GM19372 (cell line): Measurements from ENCODE around the gene ADTRP.

ENCODE experiments used
- ATAC-seq: cut with Tn5 transposase; IDR thresholded peaks from one replicate; pipeline ENCODE4 v1.9.1; 2021; ENCODE audit warnings: mild to moderate bottlenecking, low read depth, moderate library complexity; ENCODE audit not compliant: unreplicated experiment

ADTRP gene

DNA sequence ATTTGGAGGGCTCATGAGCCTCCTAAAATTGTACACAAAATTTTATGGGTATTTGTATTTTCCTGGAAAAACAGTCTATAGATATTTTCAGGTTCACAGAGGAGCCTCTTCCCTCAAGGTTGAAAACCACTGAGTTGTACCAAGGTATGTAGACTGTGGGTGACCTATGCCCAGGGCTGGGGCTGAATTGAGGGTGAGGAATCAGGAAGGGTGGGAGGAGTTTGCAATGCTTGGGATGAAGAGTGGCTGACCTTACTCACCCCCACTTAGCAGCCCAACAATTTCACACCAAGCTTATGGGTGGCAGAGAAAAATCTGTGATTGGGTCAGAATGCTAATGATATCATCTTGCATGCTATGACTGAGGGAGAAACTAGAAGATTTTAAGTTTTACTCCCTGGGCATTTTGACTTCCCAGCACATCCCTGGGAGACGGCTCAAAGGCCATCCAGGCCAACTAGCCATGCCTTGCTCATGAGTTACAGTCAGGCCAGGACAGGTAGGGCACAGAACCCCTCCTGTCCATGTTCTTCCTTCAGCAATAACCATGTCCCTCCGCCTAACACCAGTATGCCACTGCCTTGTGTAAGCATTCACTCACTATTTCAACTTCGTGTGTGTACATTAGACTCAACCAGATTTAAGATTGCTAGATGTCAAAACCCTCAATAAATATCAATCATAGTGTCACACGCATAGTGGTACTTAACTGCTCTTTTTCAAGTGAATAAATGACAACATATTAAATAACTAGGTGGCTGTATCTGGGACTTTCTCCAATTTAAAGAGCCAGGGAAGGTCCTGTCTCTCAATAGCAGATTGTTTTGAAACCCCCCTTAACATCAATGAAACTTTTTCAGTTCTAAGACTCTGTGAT is 16.6 kb downstream of the ADTRP start:
- no peak for ATAC-seq

DNA sequence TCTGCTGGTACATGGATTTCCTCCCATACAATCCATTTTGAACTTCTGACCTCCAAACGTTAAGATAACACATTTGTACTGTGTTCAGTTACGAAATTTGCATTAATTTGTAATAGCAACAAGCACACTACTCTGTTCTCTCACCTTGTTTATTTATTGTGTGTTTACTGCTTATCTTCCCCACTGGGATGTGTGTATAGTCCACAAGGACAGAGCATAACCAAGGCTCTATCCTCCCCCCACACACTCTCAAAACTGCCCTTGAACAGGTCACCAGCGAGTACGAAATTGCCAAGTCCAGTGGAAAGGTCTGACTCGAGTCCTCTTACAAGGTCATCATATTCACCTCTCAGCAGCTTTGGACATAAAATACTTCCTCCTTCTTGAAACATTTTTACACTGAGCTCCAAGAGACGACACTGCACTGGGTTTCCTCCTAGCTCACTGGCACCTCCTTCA is 18.6 kb downstream of the ADTRP start:
- ATAC-seq = no peak

DNA sequence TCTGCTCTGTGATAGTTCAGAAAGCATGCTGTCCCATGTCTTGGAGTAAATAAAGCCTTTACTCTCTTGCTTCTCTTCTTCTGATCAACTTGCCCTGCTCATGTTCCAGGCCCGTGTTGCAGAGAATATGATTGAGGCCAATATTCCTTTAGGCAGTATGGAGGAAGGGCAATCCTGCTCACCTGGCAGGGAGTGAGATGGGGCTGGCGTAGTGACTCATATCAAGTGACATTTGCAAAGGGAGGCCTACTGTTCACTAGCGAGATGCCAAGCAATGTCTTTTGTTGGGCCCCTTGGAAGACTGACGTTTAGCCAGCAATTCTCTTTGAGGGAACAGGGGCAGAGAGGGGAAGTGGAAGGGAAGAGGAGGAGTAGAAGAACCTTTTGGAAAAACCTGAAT is 19.7 kb downstream of the ADTRP start:
- ATAC-seq = no peak

DNA sequence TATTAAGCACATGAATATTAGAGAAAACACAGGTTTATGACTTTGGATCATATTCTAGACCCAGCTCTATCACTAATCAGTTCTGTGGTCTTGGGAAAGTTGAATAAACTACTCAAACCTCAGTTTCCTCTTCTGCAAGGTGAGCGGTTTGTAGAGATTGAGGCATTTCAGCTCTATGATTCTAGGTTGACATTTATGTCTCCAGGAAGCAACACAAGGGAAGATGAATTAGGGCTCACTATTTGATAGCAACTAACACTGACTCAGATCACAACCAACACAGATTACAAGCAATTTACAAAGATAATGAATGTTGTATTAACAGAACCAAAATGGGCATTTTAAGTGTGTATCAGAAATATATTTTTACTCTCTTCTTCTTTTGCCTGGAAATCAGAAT is 21.9 kb downstream of the ADTRP start:
- ATAC-seq = no peak

GRCh38 chr6:11756292-11756691 is 22.3 kb downstream of the ADTRP start:
- ATAC-seq = no peak

DNA sequence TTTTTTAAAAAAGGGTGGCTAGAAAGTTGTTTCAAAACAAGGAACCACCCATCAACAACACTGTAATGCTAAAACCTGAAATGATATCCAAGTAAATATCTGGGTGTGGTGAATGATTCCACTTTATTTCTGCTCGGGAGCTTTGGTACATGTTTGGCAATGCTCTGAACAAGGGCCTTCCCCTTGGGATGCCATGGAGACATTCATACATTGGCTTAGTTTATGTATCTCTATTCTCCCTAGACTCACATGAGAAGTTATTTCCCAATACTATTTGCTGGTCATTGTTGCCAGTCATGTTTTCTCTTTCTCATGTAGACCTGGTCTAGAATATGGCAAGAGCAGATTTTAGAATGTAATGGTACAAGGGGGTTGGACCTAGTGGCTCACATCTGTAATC is 22.9 kb downstream of the ADTRP start:
- no peak for ATAC-seq

- ATAC-seq = no peak
These were observed 23.9 kb downstream of the ADTRP start for GRCh38 chr6:11754625-11755271.

GRCh38 chr6:11753798-11754197 is 24.8 kb downstream of the ADTRP start:
- no peak for ATAC-seq

DNA sequence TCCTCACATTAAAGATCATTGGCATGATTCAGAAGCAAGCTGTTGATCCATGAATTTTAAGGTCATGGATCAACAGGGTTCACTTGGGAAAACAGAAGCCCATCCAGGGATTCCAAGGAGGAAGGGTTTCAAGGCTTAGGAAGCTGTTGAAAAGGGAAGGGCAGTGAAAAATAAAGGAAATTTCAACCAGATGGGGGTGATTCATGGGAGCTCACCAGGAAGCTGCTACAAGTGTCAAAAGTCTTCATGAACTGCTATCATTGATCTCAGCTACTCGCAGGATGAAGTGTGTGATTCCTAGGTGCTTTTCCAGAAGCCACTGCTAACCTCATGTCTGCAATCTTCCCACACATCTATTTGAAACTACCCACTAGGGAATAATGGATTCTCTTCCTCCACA is 26.2 kb downstream of the ADTRP start:
- ATAC-seq = no peak

- ATAC-seq = no peak
These were observed 27.9 kb downstream of the ADTRP start for GRCh38 chr6:11750682-11751081.

- ATAC-seq = no peak
These were observed 29.9 kb downstream of the ADTRP start for GRCh38 chr6:11748591-11749210.

DNA sequence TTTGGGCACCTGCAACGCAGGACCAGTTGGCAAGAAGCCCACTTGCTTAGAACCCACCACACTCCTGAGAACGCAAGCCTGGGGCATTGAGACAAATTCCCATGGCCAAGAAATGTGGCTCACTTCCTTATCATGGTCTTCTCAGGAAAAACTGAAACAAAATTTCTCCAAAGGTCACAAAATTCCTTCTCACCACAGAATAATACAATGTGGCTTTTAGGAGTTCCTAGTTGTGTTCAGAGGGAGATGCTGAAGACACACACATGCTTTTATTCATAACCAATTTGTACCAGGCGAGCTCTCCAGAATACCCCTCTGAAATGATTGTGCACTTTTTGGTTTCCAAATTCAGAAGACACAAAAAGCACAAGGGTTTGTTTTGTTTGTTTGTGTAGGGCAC is 31.6 kb downstream of the ADTRP start:
- no peak for ATAC-seq

- no peak for ATAC-seq
These were observed 33.9 kb downstream of the ADTRP start for GRCh38 chr6:11744753-11745152.

- ATAC-seq = no peak
These were observed 34.5 kb downstream of the ADTRP start for GRCh38 chr6:11744101-11744500.

- no peak for ATAC-seq
These were observed 37.7 kb downstream of the ADTRP start for GRCh38 chr6:11740875-11741274.

DNA sequence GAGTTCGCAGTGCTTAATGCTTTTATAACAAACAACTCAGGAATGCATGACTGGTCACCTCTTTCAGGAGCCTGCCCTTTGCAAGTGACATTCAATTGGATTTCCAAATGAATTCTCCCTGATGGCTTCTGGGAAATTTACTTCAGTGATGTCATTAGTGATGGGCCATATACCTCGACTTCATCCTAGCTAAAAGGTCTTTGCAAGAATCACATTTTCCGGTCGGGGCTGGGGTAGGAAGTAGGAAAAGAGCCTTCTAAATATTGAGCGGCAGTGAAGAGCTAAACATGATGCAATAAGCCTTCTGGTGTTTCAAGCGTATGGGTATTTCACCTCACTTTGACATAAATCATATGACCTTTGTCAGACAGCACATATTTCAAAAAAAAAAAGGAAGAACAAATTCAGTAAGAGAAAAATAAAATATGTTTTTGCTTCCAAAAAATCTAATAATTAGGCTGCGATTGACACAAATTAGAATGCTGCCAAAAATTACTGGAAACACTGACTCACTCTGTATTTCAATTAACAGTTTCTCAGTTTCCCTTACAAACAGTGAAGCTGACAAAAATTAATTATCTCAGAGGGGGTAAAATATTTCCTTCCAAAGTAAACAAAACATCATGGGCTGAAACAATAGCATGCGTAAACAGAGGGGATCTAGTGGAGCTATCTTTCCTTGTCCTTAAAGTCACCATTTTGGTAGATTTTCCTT is 39.8 kb downstream of the ADTRP start:
- ATAC-seq = no peak

DNA sequence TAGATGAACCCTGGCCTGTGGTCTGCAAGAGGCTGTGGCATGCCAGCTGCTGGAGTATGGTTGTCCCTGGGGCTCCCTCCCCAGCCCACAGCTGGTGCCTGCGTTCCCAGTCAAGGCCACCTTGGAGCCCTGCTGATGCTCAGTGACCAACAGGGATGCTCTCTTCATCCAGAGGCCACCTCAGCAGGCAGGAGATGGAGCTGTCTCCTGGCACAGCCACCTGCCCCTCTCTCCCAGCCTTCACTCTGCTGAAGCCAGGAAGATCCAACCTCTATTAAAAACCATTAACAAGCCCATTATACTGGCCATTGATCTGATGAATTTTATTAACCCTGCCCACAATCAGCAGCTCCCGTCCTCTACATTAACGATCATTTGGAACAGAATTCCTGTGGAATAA is 40.4 kb downstream of the ADTRP start:
- no peak for ATAC-seq

GRCh38 chr6:11736601-11737000 is 42.0 kb downstream of the ADTRP start:
- ATAC-seq = no peak

GRCh38 chr6:11734861-11735613 is 43.6 kb downstream of the ADTRP start:
- no peak for ATAC-seq

DNA sequence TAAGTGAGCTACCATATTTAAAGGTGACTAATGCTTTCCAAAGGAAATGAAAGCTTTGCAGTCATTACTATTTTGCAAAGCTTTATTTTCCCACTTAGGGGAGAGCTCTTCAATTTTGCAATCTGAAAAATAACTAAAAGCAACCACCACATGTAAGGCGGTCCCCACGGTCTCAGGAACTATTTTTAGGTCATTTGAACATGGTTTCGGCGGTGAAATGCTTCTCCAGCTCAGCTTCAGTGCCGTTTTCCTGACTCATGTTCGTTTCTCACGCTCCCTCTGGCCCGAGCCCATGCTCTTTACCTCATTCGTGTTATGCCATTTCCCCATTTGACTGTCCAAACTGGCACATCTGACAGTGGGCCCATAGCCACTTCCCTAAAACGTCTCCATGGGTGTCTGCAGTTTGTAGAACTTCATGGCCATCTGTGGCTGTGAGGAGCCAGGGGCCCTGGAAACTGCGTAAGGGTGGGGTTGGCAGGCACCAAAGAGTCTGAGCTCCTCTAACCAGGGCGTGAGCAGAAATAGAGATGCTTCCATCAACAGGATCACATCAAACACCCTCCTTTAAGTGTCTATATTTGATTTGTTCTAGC is 46.5 kb downstream of the ADTRP start:
- ATAC-seq = peak; percentile 65
